HG03039 (cell line): ENCODE results near the gene UTP14C.
"Not testable (repeated sequence)": the region's sequence is repeated elsewhere in the genome, so short reads cannot be mapped to it uniquely, and the experiment has no call there.

Experiments
- ATAC-seq: cut with Tn5 transposase; IDR thresholded peaks from one replicate; pipeline ENCODE4 v1.9.1; 2021; ENCODE audit warnings: mild to moderate bottlenecking, moderate library complexity; ENCODE audit not compliant: unreplicated experiment

Gene UTP14C

GRCh38 chr13:52034616-52035226 is 10.2 kb downstream of the UTP14C start:
- no peak for ATAC-seq

DNA sequence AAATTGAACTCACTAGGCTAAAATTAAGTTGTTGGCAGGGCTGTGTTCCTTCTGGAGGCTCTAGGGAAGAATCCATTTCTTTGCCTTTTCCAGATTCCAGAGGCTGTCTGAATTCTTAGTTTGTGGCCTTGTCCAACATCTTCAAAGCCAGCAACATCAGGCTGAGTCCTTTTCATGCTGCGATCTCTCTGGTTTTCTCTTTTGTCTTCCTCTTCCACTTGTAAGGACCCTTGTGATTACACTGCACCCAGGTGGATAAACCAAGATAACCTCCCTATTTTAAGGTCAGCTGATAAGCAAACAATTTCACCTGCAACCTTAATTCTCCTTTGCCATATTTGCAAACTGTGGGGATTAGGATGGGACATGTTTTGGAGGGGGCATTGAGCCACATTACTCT is 11.5 kb downstream of the UTP14C start:
- ATAC-seq, result no peak

- ATAC-seq, result no peak
Measured at GRCh38 chr13:52043675-52044074, 19.2 kb downstream of the UTP14C start.

DNA sequence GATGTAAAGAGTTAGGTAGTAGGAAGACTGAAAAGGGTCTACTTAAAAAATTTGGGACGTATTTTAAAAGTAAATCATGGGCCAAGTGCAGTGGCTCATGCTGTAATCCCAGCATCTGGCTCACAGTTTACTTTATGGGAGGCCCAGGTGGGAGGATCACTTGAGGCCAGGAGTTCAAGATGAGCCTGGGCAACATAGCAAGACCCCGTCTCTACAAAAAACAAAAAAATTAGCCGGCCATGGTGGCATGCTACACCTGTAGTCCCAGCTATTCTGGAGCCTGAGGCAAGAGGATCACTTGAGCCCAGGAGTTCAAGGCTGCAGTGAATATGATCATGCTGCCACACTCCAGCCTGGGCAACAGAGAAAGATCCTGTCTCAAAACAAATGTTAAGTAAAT is 23.0 kb downstream of the UTP14C start:
- ATAC-seq, result no peak

DNA sequence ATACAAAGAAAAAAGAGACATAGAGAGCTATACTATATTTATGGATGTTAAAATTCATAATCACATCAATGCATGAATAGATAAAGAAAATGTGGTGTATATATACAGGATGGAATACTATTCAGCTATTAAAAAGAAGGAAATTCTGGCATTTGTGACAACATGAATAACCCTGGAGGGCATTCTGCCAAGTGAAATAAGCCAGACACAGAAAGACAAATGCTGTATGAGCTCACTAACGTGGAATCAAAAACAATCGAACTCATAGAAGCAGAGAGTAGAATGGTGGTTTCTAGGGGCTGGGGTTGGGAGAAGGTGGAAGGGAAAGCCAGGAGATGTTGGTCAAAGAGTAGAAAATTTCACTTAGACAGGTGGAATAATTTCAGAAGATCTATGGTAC is 24.0 kb downstream of the UTP14C start:
- no peak for ATAC-seq

GRCh38 chr13:52051400-52051799 is 26.9 kb downstream of the UTP14C start:
- ATAC-seq, result no peak

DNA sequence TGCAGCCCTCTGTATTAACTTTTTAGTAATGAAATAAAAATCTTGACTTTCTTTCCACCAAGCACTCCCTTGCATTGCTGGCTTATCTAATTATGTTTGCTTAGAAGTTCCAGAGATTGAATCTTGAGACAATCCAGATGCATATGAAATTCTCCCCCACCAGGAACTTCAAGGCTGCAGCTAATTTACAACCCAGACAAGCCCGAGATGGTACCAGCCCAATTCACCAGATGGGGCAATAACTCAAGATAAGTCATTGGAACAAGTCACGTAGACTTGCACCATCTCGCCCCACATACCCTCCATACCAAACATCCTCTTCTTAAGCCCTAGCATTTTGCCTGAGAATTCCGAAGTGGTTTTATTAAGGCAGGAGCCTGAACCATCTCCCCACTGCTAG is 29.0 kb downstream of the UTP14C start:
- ATAC-seq, result no peak

GRCh38 chr13:52061064-52061463 is 36.6 kb downstream of the UTP14C start:
- not testable (repeated sequence) for ATAC-seq

DNA sequence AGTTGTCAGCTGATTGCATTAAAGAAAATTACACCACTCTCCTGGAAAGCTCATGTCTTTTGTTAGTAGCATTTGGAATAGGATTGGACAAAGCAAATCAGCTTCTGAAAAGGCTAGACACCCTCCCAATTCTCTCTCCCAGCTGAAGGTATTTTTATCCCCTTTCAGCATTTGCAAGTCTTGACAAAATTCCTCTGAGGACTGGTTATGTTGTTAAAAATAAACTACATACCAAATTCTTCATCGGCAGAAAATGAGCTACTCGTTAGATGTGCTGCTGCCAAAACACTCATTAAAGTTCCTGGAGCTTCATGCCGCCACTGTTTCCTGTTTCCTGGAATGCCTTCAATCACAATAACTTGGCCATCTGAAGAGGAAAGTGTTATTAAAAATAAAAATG is 37.1 kb downstream of the UTP14C start:
- ATAC-seq, result no peak

DNA sequence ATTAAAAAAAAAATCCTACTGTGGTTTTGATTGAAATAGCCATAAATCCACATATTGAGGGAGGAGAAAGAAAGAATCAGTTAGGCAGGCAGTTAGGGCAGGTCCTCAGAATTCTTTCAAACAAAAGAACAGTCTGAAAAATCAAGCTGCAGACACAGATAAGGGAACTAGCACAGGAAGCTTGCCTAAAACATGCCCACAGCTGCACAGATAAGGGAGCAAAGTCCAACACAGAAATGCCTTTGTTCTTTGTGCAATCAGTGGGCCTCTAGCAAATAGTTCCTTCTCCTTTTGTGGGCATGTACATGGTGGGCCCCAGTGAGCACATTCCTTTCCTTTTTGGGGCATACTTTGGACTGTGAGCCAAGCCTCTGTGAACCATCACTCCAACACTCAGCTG is 42.7 kb downstream of the UTP14C start:
- no peak for ATAC-seq

DNA sequence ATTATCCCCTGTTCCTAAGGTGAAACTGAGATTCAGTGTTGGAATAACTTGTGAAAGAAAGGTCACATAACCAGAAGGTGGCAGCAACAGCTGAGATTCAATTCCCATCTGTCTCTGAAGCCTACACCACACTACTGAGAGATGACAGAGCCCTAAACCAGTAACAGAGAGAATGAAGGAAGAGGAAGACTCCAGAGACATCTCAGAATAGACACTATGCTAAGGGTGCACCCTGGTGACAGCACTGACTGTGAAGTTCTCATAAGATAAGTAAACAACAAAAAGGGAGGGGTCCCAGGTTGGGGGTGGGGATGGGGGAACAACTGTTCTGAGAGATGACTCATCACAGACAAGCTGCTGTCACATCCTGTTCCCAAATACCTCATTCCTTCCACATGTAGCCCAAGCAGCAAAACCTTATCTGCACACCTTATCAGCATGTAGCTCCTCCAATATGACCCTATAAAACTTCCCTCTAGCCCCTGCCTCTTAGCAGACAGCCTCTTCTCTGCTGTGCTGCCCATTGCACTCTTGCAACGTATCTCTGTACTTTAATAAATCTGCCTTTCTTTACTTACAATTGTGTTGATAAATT is 46.5 kb downstream of the UTP14C start:
- ATAC-seq, result no peak
